SU-DHL-6 (cell line): Measurements from ENCODE around the gene PRRX2.

Experiments used
- CTCF ChIP-seq: fragments of 200-600 bp; sonication (generic); IDR thresholded peaks from one replicate; pipeline ENCODE4 v1.5.1; 2017; ENCODE audit warnings: antibody characterized with exemption, mild to moderate bottlenecking, low read length, moderate library complexity; ENCODE audit not compliant: insufficient read depth, poor library complexity, severe bottlenecking
- EZH2phosphoT487 ChIP-seq: fragments of 200-600 bp; sonication (generic), shearing (Covaris generic); conservative IDR thresholded peaks from 2 replicates; pipeline ENCODE4 v1.6.1; 2018; ENCODE audit warnings: mild to moderate bottlenecking, antibody characterized with exemption, low read length, moderate library complexity, mixed read lengths

DNA sequence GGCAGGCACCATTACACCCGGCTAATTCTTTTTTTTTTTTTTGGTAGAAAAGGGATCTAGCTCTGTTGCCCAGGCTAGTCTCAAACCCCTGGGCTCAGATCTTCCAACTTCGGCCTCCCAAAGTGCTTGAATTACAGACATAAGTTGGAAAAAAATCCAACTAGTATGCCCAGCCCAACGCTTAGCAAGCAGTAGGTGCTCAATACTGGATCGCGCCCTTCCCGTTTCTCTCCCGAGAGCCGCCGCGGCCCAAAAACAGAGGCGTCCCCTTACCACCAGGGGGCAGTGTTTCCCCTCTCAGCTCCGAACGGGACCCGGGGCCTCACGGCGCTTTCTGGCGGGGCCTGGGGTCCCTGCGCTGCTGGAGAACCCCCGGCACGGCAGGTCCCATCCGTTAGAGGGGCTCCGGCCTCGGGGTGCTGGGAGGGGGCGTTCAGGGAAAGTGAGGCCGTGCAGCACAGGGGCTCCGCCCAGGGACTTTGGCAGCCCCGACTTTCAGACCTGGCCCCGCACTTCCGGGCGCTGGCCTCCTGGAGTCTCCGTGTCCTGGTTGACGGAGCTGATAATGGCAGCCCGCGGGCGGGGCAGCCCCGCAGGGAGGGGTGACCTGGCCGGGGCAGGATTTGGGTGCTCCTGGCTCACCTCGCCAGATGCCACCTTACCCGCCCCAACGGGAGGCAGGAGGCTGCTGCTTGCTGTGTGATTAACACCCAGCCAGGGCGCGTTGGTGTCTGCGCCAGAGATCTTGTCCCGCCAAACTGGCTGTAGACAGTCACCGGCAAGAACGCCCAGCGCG lies 72.2 kb downstream of the PRRX2 start:
- TF ChIP-seq CTCF: peak; percentile 76
- no peak for TF ChIP-seq EZH2phosphoT487
